Activated B cell treated with CpG ODN at 0.5 μM for 24 hours (primary cell): ENCODE data around the gene FAAP20. TPM values are rescaled to one million over a fixed set of nuclear protein-coding genes. Genes with fewer than 3 reads are reported as not detected.

Experiments
- ATAC-seq: fragments of 200-7000 bp; cut with Tn5 transposase; one replicate; pipeline ENCODE4 v1.10.0; 2021; ENCODE audit warnings: low read depth, mild to moderate bottlenecking, moderate library complexity
- CTCF ChIA-PET: fragments of 350-600 bp; sonication (Branson Sonifier 250); formaldehyde crosslinking; loops from one replicate; lab custom pipeline; 2021; ENCODE audit warnings: antibody characterized with exemption; lab: Charles Lee
- POLR2A ChIA-PET: fragments of 350-600 bp; sonication (Branson Sonifier 250); formaldehyde crosslinking; loops from one replicate; lab custom pipeline; 2021; ENCODE audit warnings: antibody characterized with exemption; lab: Charles Lee
- DNase-seq: peaks from one replicate; pipeline ENCODE4 v3.0.0; 2022
- H3K27ac Mint-ChIP-seq: one replicate; pipeline ENCODE4 v1.8.0; 2020; ENCODE audit warnings: mixed read lengths
- H3K27me3 Mint-ChIP-seq: one replicate; pipeline ENCODE4 v1.8.0; 2021; ENCODE audit warnings: mixed read lengths
- H3K36me3 Mint-ChIP-seq: one replicate; pipeline ENCODE4 v1.8.0; 2021; ENCODE audit warnings: low read depth, mixed read lengths
- H3K4me1 Mint-ChIP-seq: one replicate; pipeline ENCODE4 v1.8.0; 2021; ENCODE audit warnings: mixed read lengths
- H3K4me3 Mint-ChIP-seq: one replicate; pipeline ENCODE4 v1.8.0; 2020; ENCODE audit warnings: mild to moderate bottlenecking, mixed read lengths
- H3K9me3 Mint-ChIP-seq: one replicate; pipeline ENCODE4 v1.8.0; 2020; ENCODE audit warnings: mixed read lengths
- CTCF ChIP-seq: fragments of 200-600 bp; IDR thresholded peaks from one replicate; pipeline ENCODE4 v1.8.0; 2022; ENCODE audit warnings: antibody characterized with exemption, mild to moderate bottlenecking
- intact Hi-C: fragments of 100-400 bp; cut with micrococcal nuclease; formaldehyde crosslinking; loops from one replicate; pipeline ENCODE4 v1.15.1; 2024
- total RNA-seq: library from RNA; stranded (reverse); gene quantifications from 2 replicates; pipeline ENCODE4 v1.2.3, GENCODE V29; 2022

FAAP20 gene
- total RNA-seq, 1 donor from 2014 or later: 73.7 TPM

DNA sequence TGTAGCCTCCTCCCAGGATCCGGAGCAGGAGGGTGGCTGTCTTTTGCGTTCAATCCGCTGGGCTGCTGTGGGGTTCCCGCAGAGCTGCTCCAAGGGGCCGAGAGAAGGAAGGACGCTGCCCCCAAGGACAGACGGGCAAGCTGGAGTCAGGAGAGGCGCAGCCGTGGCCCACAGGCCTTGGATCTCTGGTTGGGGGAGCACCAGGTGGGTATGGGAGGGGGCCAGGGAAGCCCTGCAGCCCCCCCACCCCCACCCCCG, 17.6 kb upstream of the FAAP20 start:
- TF ChIP-seq CTCF: no peak
- Mint-ChIP-seq H3K36me3 (no peaks in the 10 kb centered on the region), H3K9me3 (no peaks in the 10 kb centered on the region), H3K27me3 (no peaks in the 10 kb centered on the region), H3K27ac (no peak overlapping the region), H3K4me1 (peaks cover 5% of the 10 kb centered on the region), H3K4me3 (no peak overlapping the region)
- ChIA-PET POLR2A (interaction anchor here (1.4 to 1.6 kb wide), 2 partner anchors 17 to 103 kb away, joined by 4 to 6 read pairs; partner anchors contain the start of gene FAAP20), CTCF (interaction anchor here (1.7 kb wide), 1 partner anchor 170 kb away, joined by 8 read pairs; no protein-coding TSS in a partner anchor)
- no peak for ATAC-seq
- no peak for DNase-seq
- intact Hi-C loops: loop anchor here (2.0 kb wide), 1 partner anchor 15 kb away; no protein-coding TSS in a partner anchor

- POLR2A ChIA-PET: interaction anchor here (1.3 kb wide), 1 partner anchor 90 kb away, joined by 3 read pairs; no protein-coding TSS in a partner anchor
- TF ChIP-seq CTCF: no peak
- DNase-seq: no peak
Observed at GRCh38 chr1:2210786-2211185, 16.2 kb upstream of the FAAP20 start.

GRCh38 chr1:2210084-2210653, 15.6 kb upstream of the FAAP20 start:
- ATAC-seq (no peak), DNase-seq (no peak)
- peaks cover 10% of the 10 kb centered on the region for H3K4me1 Mint-ChIP-seq
- H3K36me3 Mint-ChIP-seq: no peaks in the 10 kb centered on the region
- ChIA-PET POLR2A (interaction anchor here (1.0 to 1.3 kb wide), 3 partner anchors 11 to 96 kb away, joined by 3 to 8 read pairs (median 4); no protein-coding TSS in a partner anchor), CTCF (no interaction called here)
- no peaks in the 10 kb centered on the region for H3K27me3 Mint-ChIP-seq
- no peak overlapping the region for H3K27ac Mint-ChIP-seq
- no peak overlapping the region for H3K4me3 Mint-ChIP-seq
- no peaks in the 10 kb centered on the region for H3K9me3 Mint-ChIP-seq
- intact Hi-C loops: no loop called here
- TF ChIP-seq CTCF: no peak

More at GRCh38 chr1:2210786-2211185, 16.2 kb upstream of the FAAP20 start:
- Mint-ChIP-seq H3K9me3 (no peaks in the 10 kb centered on the region), H3K4me1 (peaks cover 10% of the 10 kb centered on the region), H3K4me3 (no peak overlapping the region), H3K36me3 (no peaks in the 10 kb centered on the region), H3K27me3 (no peaks in the 10 kb centered on the region), H3K27ac (no peak overlapping the region)
- ATAC-seq: no peak
- CTCF ChIA-PET: no interaction called here
- intact Hi-C loops: no loop called here

DNA sequence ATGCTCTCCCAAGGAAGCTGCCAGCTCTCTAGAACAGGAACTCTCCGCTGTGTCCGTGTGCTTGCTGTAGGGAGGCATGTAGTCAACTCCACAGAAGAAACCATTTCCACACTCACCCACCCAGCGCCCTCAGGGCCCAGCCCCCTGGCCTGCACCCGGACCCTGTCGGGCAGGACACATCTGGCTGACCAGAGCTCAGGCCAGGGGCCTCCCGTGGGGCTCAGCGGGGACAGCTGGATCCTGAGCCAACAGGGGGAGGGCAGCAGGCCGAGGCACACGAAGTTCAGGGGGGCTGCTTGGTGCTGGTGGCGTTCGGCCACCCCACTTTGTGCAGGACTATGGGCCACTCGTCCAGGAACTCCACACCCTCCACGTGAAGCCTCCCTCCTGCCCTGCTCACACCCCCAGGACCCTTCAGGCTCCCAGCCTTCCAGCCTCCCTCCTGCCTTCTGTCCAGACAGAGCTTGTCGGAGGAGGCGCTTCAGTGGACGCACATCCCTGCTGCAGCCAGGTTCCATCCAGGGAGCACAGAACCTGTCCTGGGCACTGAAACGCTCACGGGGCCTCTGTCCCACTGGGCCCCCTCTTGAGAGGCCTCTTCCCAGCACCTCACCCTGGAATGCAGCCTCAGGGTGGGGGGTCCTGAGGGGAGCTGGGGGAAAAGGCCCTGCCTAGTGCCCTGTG, 15.0 kb upstream of the FAAP20 start:
- no peak overlapping the region for H3K4me3 Mint-ChIP-seq
- no peak overlapping the region for H3K27ac Mint-ChIP-seq
- H3K9me3 Mint-ChIP-seq: no peaks in the 10 kb centered on the region
- intact Hi-C loops: loop anchor here (10.0 kb wide), 1 partner anchor 45 kb away; no protein-coding TSS in a partner anchor
- no peaks in the 10 kb centered on the region for H3K27me3 Mint-ChIP-seq
- ATAC-seq (no peak), DNase-seq (no peak)
- ChIA-PET CTCF (no interaction called here), POLR2A (interaction anchor here (1.0 to 1.2 kb wide), 2 partner anchors 10 to 97 kb away, joined by 4 to 8 read pairs; no protein-coding TSS in a partner anchor)
- no peak for TF ChIP-seq CTCF
- no peaks in the 10 kb centered on the region for H3K36me3 Mint-ChIP-seq
- peaks cover 12% of the 10 kb centered on the region for H3K4me1 Mint-ChIP-seq
